Mammary epithelial cell (primary cell): Measurements from ENCODE around the gene RAMP1.

Experiments used
- CTCF ChIP-seq, 2 donors: IDR thresholded peaks in 1 of 2; conservative IDR thresholded peaks in 1 of 2; 2 replicates each; pipeline ENCODE4 v1.5.1; 2011 to 2012; ENCODE audit warnings: inconsistent platforms in 2 of 2, low read length in 2 of 2, mild to moderate bottlenecking in 2 of 2, control low read depth in 1 of 2, low read depth in 1 of 2; ENCODE audit not compliant: insufficient read depth in 1 of 2; ENCODE audit errors: extremely low read depth in 1 of 2
- EZH2 ChIP-seq: IDR thresholded peaks from 2 replicates; pipeline ENCODE4 v1.6.1; 2012; ENCODE audit warnings: low read length, inconsistent platforms, borderline replicate concordance

- TF ChIP-seq CTCF (conservative IDR thresholded peaks at IDR 0.05 in 1 of 2, IDR thresholded peaks at IDR 0.05 in 1 of 2; ENCODE audit: extremely low read depth in 1 of 2, insufficient read depth in 1 of 2, low read depth in 1 of 2, low read length in 2 of 2) (no peak), EZH2 (no peak)
These were observed 60.2 kb downstream of the RAMP1 start for GRCh38 chr2:237919593-237919992.
